Astrocyte (in vitro differentiated cells and primary cell): ENCODE results near the gene LCLAT1. TPM values are rescaled to one million over a fixed set of nuclear protein-coding genes. Genes with fewer than 3 reads are reported as not detected.

Experiments used
- DNase-seq: peaks from one replicate; pipeline ENCODE4 v3.0.0-alpha.2; 2010; ENCODE audit warnings: low read depth
- FAIRE-seq: peaks from 2 replicates; lab custom pipeline; 2011; peaks lifted over from hg19 to GRCh38; lab: Jason Lieb, UNC
- H2AFZ ChIP-seq: 2 replicates; pipeline ENCODE4 v1.6.0; 2012; ENCODE audit warnings: low read depth, low read length, inconsistent platforms
- H3K27ac ChIP-seq: 2 replicates; pipeline ENCODE4 v1.5.1; 2011; ENCODE audit warnings: low read depth, low read length, inconsistent platforms
- H3K27me3 ChIP-seq: 2 replicates; pipeline ENCODE4 v1.6.0; 2011; ENCODE audit warnings: low read length, inconsistent platforms; ENCODE audit not compliant: insufficient read depth
- H3K36me3 ChIP-seq: 2 replicates; pipeline ENCODE4 v1.5.1; 2011; ENCODE audit warnings: low read length, inconsistent platforms; ENCODE audit not compliant: insufficient read depth
- H3K4me1 ChIP-seq: 2 replicates; pipeline ENCODE4 v1.5.1; 2011; ENCODE audit warnings: low read length, inconsistent platforms; ENCODE audit not compliant: insufficient read depth
- H3K4me2 ChIP-seq: 2 replicates; pipeline ENCODE4 v1.6.0; 2012; ENCODE audit warnings: low read length, inconsistent platforms
- H3K4me3 ChIP-seq: 2 replicates; pipeline ENCODE4 v1.5.1; 2011; ENCODE audit warnings: low read depth, mild to moderate bottlenecking, low read length, inconsistent platforms; ENCODE audit not compliant: insufficient read depth
- H3K79me2 ChIP-seq: 2 replicates; pipeline ENCODE4 v1.6.0; 2012; ENCODE audit warnings: mild to moderate bottlenecking, low read length, inconsistent platforms; ENCODE audit not compliant: insufficient read depth
- H3K9ac ChIP-seq: 2 replicates; pipeline ENCODE4 v1.6.0; 2012; ENCODE audit warnings: mild to moderate bottlenecking, low read length, inconsistent platforms
- H3K9me3 ChIP-seq: 2 replicates; pipeline ENCODE4 v1.5.1; 2012; ENCODE audit warnings: low read depth, mild to moderate bottlenecking, low read length, inconsistent platforms; ENCODE audit not compliant: insufficient read depth
- H4K20me1 ChIP-seq: 2 replicates; pipeline ENCODE4 v1.6.0; 2012; ENCODE audit warnings: low read length, inconsistent platforms; ENCODE audit not compliant: insufficient read depth
- H3K27ac Mint-ChIP-seq: one replicate; pipeline ENCODE4 v1.8.0; 2021; ENCODE audit warnings: mild to moderate bottlenecking, mixed read lengths; ENCODE audit not compliant: unreplicated experiment
- H3K27me3 Mint-ChIP-seq: one replicate; pipeline ENCODE4 v1.8.0; 2021; ENCODE audit warnings: low read depth, mixed read lengths; ENCODE audit not compliant: unreplicated experiment
- H3K36me3 Mint-ChIP-seq: one replicate; pipeline ENCODE4 v1.8.0; 2021; ENCODE audit warnings: low read depth, mixed read lengths; ENCODE audit not compliant: unreplicated experiment
- H3K4me1 Mint-ChIP-seq: one replicate; pipeline ENCODE4 v1.8.0; 2021; ENCODE audit warnings: low read depth, mixed read lengths; ENCODE audit not compliant: unreplicated experiment
- H3K4me3 Mint-ChIP-seq: one replicate; pipeline ENCODE4 v1.8.0; 2021; ENCODE audit warnings: mild to moderate bottlenecking, moderate library complexity, mixed read lengths; ENCODE audit not compliant: unreplicated experiment
- H3K9me3 Mint-ChIP-seq: one replicate; pipeline ENCODE4 v1.8.0; 2021; ENCODE audit warnings: mild to moderate bottlenecking, mixed read lengths; ENCODE audit not compliant: unreplicated experiment
- EZH2 ChIP-seq: IDR thresholded peaks from 2 replicates; pipeline ENCODE4 v1.6.1; 2012; ENCODE audit warnings: mild to moderate bottlenecking, low read length, inconsistent platforms; ENCODE audit not compliant: insufficient read depth
- total RNA-seq: library from RNA; stranded (reverse); gene quantifications from 2 replicates; pipeline ENCODE4 v1.2.1, GENCODE V29; 2021
- TF ChIP-seq, protein P1 (sequence below): IDR thresholded peaks from 2 replicates; pipeline ENCODE4 v1.5.1; 2011; ENCODE audit warnings: low read depth, mild to moderate bottlenecking, inconsistent platforms, low read length, moderate library complexity; ENCODE audit not compliant: insufficient read depth

The LCLAT1 gene
- total RNA-seq, 1 donor from 2014 or later: 17.5 TPM

DNA sequence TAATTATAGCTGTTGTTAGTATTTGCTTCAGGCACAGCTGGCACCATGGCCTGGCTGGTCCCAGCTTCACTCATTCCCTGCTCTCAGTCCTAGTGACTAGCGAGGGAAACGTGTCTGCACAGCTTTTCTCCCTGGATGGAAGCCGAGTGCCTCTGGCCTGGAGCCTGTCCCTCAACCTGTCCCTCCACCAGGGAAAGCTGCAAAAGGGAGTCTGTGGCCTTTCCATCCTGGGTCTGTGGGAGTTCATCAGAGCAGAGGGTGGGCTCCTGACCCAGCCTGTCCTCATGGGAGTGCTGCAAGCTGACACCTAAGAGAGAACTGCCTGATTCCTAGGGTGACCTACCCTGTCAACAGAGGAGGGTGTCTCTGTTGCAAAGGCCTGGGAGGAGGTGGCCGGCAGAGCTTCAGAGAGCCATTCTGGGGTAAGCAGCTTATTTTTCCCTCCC lies 241.9 kb downstream of the LCLAT1 start:
- no peaks in the 10 kb centered on the region for H3K4me1 Mint-ChIP-seq
- Histone ChIP-seq H3K4me2 (no peak overlapping the region), H4K20me1 (no peaks in the 10 kb centered on the region), H3K36me3 (no peaks in the 10 kb centered on the region), H2AFZ (no peak overlapping the region), H3K4me1 (no peaks in the 10 kb centered on the region), H3K4me3 (no peak overlapping the region), H3K27ac (no peak overlapping the region), H3K27me3 (no peaks in the 10 kb centered on the region), H3K9me3 (no peaks in the 10 kb centered on the region), H3K79me2 (no peaks in the 10 kb centered on the region), H3K9ac (no peak overlapping the region)
- DNase-seq (no peak), FAIRE-seq (no peak)
- H3K27ac Mint-ChIP-seq: no peak overlapping the region
- H3K36me3 Mint-ChIP-seq: no peaks in the 10 kb centered on the region
- peaks cover 19% of the 10 kb centered on the region for H3K27me3 Mint-ChIP-seq
- TF ChIP-seq EZH2: no peak
- TF ChIP-seq, protein P1, sequence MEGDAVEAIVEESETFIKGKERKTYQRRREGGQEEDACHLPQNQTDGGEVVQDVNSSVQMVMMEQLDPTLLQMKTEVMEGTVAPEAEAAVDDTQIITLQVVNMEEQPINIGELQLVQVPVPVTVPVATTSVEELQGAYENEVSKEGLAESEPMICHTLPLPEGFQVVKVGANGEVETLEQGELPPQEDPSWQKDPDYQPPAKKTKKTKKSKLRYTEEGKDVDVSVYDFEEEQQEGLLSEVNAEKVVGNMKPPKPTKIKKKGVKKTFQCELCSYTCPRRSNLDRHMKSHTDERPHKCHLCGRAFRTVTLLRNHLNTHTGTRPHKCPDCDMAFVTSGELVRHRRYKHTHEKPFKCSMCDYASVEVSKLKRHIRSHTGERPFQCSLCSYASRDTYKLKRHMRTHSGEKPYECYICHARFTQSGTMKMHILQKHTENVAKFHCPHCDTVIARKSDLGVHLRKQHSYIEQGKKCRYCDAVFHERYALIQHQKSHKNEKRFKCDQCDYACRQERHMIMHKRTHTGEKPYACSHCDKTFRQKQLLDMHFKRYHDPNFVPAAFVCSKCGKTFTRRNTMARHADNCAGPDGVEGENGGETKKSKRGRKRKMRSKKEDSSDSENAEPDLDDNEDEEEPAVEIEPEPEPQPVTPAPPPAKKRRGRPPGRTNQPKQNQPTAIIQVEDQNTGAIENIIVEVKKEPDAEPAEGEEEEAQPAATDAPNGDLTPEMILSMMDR: no peak
- no peaks in the 10 kb centered on the region for H3K9me3 Mint-ChIP-seq
- H3K4me3 Mint-ChIP-seq: no peak overlapping the region

DNA sequence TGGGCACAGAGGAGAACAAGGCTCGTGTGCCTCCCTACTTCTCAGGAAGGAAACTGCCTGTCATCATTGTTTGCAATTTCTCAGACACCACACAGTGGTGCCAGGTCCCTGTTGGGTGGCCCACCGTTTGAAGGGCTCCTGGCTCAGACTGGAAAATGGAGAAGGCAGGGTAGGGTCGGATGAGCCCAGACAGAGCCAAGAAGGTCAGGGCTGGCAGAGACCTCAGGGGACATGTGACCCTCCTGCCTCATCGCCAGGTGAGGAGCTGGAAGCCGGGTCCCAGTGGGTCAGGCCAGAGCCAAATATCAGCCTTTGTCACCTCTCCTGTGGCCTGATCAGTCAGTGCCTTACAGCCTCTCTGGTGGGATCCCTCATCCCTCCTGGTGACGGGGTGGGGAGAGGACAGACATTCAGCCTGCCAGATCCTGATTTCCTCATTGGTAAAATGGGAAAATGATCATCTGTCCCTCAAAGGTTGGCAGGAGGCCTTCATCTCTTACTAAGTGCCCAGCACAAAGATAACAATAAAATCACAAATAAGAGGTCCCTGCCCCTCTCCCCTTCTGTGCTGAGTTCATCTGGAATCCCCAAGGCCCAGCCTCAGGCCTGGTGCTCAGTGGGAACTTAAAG lies 242.6 kb downstream of the LCLAT1 start:
- Mint-ChIP-seq H3K27ac (no peak overlapping the region), H3K4me3 (no peak overlapping the region), H3K36me3 (no peaks in the 10 kb centered on the region), H3K9me3 (no peaks in the 10 kb centered on the region), H3K4me1 (no peaks in the 10 kb centered on the region), H3K27me3 (peaks cover 23% of the 10 kb centered on the region)
- no peaks in the 10 kb centered on the region for H3K27me3 ChIP-seq
- H3K79me2 ChIP-seq: no peaks in the 10 kb centered on the region
- peaks cover 3% of the 10 kb centered on the region for H3K4me1 ChIP-seq
- no peak overlapping the region for H3K27ac ChIP-seq
- H2AFZ ChIP-seq: no peak overlapping the region
- H3K36me3 ChIP-seq: no peaks in the 10 kb centered on the region
- no peak overlapping the region for H3K4me2 ChIP-seq
- no peaks in the 10 kb centered on the region for H4K20me1 ChIP-seq
- no peak overlapping the region for H3K4me3 ChIP-seq
- TF ChIP-seq, protein P1: no peak
- TF ChIP-seq EZH2: no peak
- H3K9me3 ChIP-seq: no peaks in the 10 kb centered on the region
- no peak for FAIRE-seq
- no peak for DNase-seq
- H3K9ac ChIP-seq: no peak overlapping the region

DNA sequence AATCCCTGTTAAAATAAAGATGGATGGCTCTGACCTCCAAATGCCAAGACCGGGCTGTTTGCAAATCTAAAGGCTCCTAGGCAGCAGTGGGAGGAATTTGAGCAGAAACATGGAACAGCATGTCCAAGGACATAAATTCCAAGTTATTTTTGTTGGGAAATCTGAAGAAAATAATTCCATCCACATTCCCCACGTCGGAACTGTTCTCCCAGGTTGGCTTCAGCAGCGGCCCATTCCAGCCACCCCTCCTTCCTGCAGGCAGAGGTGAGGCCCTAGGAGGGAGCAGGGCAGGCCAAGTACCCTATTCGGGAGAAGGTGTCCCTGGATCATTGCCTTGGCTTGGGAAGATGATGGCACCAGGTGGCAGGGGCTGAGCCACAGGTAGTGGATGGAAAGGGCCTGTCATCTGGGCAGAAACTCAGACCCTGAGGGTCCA lies 243.1 kb downstream of the LCLAT1 start:
- no peak overlapping the region for H3K4me2 ChIP-seq
- H3K4me1 ChIP-seq: peaks cover 5% of the 10 kb centered on the region
- H3K4me3 Mint-ChIP-seq: no peak overlapping the region
- no peaks in the 10 kb centered on the region for H3K36me3 Mint-ChIP-seq
- H3K79me2 ChIP-seq: no peaks in the 10 kb centered on the region
- no peak overlapping the region for H2AFZ ChIP-seq
- H3K27me3 ChIP-seq: no peaks in the 10 kb centered on the region
- H3K9ac ChIP-seq: no peak overlapping the region
- no peaks in the 10 kb centered on the region for H3K36me3 ChIP-seq
- H3K4me3 ChIP-seq: no peak overlapping the region
- H3K27me3 Mint-ChIP-seq: peaks cover 27% of the 10 kb centered on the region
- H3K27ac ChIP-seq: no peak overlapping the region
- no peaks in the 10 kb centered on the region for H4K20me1 ChIP-seq
- no peaks in the 10 kb centered on the region for H3K4me1 Mint-ChIP-seq
- DNase-seq (no peak), FAIRE-seq (no peak)
- H3K27ac Mint-ChIP-seq: no peak overlapping the region
- H3K9me3 Mint-ChIP-seq: no peaks in the 10 kb centered on the region
- no peaks in the 10 kb centered on the region for H3K9me3 ChIP-seq
- TF ChIP-seq, protein P1: no peak
- no peak for TF ChIP-seq EZH2
